KMS-11 (cell line): ENCODE data around the gene ICA1L.

Experiments used
- H2AFZ ChIP-seq: fragments of 200-600 bp; sonication (generic); 2 replicates; pipeline ENCODE4 v1.6.1; 2016; ENCODE audit warnings: antibody characterized with exemption, mixed run types, low read depth
- H3K27ac ChIP-seq: fragments of 200-600 bp; sonication (generic); 2 replicates; pipeline ENCODE4 v1.6.1; 2016; ENCODE audit warnings: mild to moderate bottlenecking, mixed run types
- H3K27me3 ChIP-seq: fragments of 200-600 bp; sonication (generic); 2 replicates; pipeline ENCODE4 v1.6.1; 2017; ENCODE audit warnings: mild to moderate bottlenecking, low read depth, mixed run types, moderate library complexity; ENCODE audit not compliant: insufficient read depth
- H3K36me3 ChIP-seq: fragments of 200-600 bp; sonication (generic); 2 replicates; pipeline ENCODE4 v1.6.1; 2017; ENCODE audit warnings: mild to moderate bottlenecking, mixed run types; ENCODE audit not compliant: insufficient read depth
- H3K4me1 ChIP-seq: fragments of 200-600 bp; sonication (generic); 2 replicates; pipeline ENCODE4 v1.6.1; 2016; ENCODE audit warnings: mild to moderate bottlenecking, low read depth, mixed run types; ENCODE audit not compliant: poor library complexity, severe bottlenecking
- H3K4me2 ChIP-seq: fragments of 200-600 bp; sonication (generic); 2 replicates; pipeline ENCODE4 v1.7.0; 2016; ENCODE audit warnings: mild to moderate bottlenecking, mixed run types
- H3K4me3 ChIP-seq: fragments of 200-600 bp; sonication (generic); IDR thresholded peaks from 2 replicates; pipeline ENCODE4 v1.6.1; 2017; ENCODE audit warnings: low read depth, low read length, mixed read lengths; ENCODE audit not compliant: insufficient read depth
- H3K79me2 ChIP-seq: fragments of 200-600 bp; sonication (generic); 2 replicates; pipeline ENCODE4 v1.6.1; 2016; ENCODE audit warnings: low read depth, mixed run types; ENCODE audit not compliant: insufficient read depth
- H3K9ac ChIP-seq: fragments of 200-600 bp; sonication (generic); 2 replicates; pipeline ENCODE4 v1.6.1; 2016; ENCODE audit warnings: mild to moderate bottlenecking, mixed run types
- H4K20me1 ChIP-seq: fragments of 200-600 bp; sonication (generic); 2 replicates; pipeline ENCODE4 v1.6.1; 2016; ENCODE audit warnings: mild to moderate bottlenecking, mixed run types; ENCODE audit not compliant: insufficient read depth
- TF ChIP-seq, protein P1 (sequence below): fragments of 200-600 bp; sonication (generic); conservative IDR thresholded peaks from 2 replicates; pipeline ENCODE4 v1.6.1; 2017; ENCODE audit warnings: low read depth, mild to moderate bottlenecking, antibody characterized with exemption, low read length, moderate library complexity, mixed read lengths

The ICA1L gene

DNA sequence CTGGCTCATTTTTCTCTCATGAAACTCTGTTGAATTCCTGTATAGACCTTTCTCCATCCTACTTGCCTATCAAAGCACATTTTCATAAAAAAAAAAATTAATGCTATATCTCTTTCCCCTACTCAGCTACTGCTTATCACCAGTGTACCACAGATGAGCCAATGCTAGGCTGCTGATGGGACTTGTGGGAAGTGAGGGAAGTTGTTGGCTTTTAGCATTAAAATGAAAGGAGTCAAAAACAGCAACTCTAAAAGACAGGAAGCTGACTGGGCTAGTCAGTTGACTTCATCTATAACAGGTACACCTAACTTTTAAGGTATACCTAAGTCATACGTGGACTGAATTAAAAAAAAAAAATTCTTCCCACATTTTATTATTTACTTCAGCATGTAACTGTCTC lies 134.7 kb downstream of the ICA1L start:
- Histone ChIP-seq H3K4me2 (no peak overlapping the region), H3K79me2 (no peaks in the 10 kb centered on the region), H2AFZ (no peak overlapping the region), H3K9ac (no peak overlapping the region), H3K36me3 (no peaks in the 10 kb centered on the region), H3K4me1 (no peaks in the 10 kb centered on the region), H4K20me1 (no peaks in the 10 kb centered on the region), H3K27me3 (no peaks in the 10 kb centered on the region), H3K27ac (no peak overlapping the region), H3K4me3 (no peak overlapping the region)
- TF ChIP-seq, protein P1, sequence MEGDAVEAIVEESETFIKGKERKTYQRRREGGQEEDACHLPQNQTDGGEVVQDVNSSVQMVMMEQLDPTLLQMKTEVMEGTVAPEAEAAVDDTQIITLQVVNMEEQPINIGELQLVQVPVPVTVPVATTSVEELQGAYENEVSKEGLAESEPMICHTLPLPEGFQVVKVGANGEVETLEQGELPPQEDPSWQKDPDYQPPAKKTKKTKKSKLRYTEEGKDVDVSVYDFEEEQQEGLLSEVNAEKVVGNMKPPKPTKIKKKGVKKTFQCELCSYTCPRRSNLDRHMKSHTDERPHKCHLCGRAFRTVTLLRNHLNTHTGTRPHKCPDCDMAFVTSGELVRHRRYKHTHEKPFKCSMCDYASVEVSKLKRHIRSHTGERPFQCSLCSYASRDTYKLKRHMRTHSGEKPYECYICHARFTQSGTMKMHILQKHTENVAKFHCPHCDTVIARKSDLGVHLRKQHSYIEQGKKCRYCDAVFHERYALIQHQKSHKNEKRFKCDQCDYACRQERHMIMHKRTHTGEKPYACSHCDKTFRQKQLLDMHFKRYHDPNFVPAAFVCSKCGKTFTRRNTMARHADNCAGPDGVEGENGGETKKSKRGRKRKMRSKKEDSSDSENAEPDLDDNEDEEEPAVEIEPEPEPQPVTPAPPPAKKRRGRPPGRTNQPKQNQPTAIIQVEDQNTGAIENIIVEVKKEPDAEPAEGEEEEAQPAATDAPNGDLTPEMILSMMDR, result no peak

DNA sequence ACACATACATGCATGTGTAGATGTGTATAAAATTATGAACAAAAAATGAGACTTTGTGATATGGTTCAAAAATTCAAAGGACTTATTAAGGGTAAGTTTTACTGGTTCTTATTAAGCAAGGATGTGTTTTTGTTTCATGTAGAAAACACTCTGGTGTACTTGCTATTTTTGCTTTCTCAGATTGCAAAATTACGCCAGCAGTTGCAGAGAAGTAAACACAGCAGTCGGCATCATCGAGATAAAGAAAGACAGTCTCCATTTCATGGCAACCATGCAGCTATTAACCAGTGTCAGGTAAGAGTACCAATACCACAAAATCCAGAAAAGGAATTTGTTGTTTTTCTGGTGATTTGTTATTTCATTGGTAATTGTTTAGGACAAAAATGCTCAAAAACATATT lies 145.5 kb downstream of the ICA1L start:
- no peak overlapping the region for H3K4me3 ChIP-seq
- H3K79me2 ChIP-seq, result no peaks in the 10 kb centered on the region
- no peaks in the 10 kb centered on the region for H4K20me1 ChIP-seq
- no peaks in the 10 kb centered on the region for H3K27me3 ChIP-seq
- no peak overlapping the region for H3K27ac ChIP-seq
- TF ChIP-seq, protein P1, result no peak
- no peak overlapping the region for H3K9ac ChIP-seq
- H3K36me3 ChIP-seq, result no peaks in the 10 kb centered on the region
- H3K4me2 ChIP-seq, result no peak overlapping the region
- no peaks in the 10 kb centered on the region for H3K4me1 ChIP-seq
- no peak overlapping the region for H2AFZ ChIP-seq

DNA sequence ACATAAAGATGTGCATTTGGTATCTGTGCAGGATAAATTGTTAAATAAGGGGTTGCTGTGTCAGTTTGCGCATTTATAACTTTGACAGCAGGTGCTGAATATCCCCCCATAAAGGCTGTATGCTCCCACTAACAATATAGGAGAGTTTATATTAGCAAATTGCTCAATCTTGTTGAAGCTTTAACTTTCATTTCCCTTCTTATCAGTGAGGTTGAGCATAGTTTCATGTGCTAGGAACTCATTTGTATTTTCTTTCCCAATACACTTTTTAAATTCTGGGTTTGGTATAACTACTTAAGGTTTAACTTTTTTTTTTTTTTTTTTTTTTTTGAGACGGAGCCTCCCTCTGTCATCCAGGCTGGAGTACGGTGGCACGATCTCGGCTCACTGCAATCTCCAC lies 147.8 kb downstream of the ICA1L start:
- no peaks in the 10 kb centered on the region for H3K79me2 ChIP-seq
- TF ChIP-seq, protein P1, result no peak
- no peaks in the 10 kb centered on the region for H3K27me3 ChIP-seq

More for the DNA sequence above, 147.8 kb downstream of the ICA1L start:
- no peaks in the 10 kb centered on the region for H4K20me1 ChIP-seq
- no peak overlapping the region for H3K4me2 ChIP-seq
- H3K4me3 ChIP-seq, result no peak overlapping the region
- H3K36me3 ChIP-seq, result no peaks in the 10 kb centered on the region
- H3K9ac ChIP-seq, result no peak overlapping the region
- no peak overlapping the region for H3K27ac ChIP-seq
- no peak overlapping the region for H2AFZ ChIP-seq
- H3K4me1 ChIP-seq, result no peaks in the 10 kb centered on the region
